AML-193 (cell line): Measurements from ENCODE around the gene OPN1SW.

Experiments used
- DNase-seq, 2 experiments: peaks; one replicate each; lab custom pipeline; 2025; lab: John Stamatoyannopoulos, UW

OPN1SW gene

GRCh38 chr7:128732521-128733277, 42.9 kb downstream of the OPN1SW start:
- DNase-seq: no peak

GRCh38 chr7:128731184-128731583, 44.4 kb downstream of the OPN1SW start:
- no peak for DNase-seq

DNA sequence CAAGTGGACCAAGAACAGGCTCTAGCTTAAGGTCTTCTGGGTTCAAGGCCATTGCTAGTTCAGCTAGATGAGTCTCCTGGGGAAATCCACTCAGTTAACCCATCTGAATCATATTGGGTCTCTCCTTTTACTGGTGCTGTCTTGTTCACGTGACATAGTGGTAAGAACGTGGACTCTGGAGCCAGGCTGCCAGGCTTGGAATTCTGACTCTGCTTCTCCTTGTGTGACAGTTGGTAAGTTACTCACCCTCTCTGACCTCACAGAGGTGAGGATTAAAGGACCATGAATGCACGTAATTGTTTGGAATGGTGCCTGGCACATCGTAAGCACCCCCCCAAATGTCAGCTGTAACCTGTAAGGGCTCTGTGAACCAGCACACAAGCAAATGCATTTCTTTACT, 46.1 kb downstream of the OPN1SW start:
- no peak for DNase-seq

- no peak for DNase-seq
These were observed 47.0 kb downstream of the OPN1SW start for GRCh38 chr7:128728598-128728997.

- no peak for DNase-seq
These were observed 48.4 kb downstream of the OPN1SW start for GRCh38 chr7:128727239-128727638.

GRCh38 chr7:128726737-128727072, 48.9 kb downstream of the OPN1SW start:
- DNase-seq: no peak

DNA sequence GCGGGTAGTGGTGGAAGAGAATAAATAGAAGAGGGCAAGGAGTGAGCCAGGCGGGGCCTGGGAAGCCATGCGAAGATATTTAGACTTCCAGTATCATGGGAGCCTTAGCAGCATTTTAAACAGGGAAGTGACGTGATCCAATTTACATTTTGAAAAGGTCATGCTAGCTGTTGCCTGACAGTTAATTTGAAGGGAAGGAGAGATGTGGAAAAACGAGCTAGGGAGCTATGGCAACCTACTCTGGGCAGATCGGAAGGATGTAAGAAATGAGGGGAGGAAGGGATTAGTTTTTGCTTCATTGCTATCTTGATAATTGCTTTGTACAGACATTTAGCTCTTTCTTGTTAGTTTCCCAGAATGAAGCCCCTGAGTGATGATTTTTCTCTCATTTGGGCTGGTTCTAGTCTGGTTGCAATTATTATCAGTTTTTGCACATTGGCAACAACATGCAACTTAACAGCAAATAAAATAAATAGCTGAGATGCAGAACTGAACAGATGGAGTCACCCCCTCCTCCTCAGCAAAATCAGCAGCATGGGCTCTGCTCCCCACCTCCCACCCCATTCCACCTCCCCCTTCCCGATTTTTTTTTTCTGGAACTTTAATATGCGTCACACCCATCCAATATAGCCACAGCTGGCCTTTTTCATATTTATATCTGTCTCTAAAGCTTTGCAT, 49.4 kb downstream of the OPN1SW start:
- DNase-seq: no peak

DNA sequence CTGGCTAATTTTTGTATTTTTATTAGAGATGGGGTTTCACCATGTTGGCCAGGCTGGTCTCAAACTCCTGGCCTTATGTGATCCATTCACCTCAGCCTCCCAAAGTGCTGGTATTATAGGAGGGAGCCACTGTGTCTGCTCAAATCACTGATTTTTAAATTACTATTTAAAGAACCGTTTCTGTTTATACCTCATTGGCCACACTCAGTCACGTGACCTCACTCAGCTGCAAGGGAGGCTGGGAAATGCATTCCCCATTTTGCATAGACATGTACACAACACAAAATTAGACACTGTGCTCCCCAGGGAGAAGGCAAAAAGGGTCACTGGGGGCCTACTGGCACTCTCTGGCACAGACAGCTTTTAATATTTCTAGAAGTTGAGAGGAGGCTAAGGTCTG, 50.1 kb downstream of the OPN1SW start:
- no peak for DNase-seq

DNA sequence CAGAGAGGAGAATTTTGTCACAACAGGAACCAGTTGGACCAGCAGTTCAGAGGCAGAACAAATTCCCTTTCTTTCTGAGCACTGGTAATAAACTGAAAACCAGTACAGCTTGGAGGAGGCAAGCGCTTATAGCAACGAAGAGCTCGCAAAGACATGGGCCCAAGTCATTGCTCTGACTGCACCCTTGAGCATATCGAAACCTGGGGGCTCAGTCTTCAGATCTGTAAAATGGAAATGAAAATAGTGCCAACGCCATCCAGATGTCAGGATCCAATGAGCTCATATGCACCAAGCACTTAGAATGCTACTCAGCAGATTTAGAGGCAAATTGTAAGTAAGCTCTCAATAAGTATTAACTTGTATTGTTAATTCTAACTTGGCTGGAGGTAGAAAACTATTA, 50.9 kb downstream of the OPN1SW start:
- no peak for DNase-seq
